Subcutaneous preadipocyte (primary cell): ENCODE measurements around the gene PITPNB. TPM values are rescaled to one million over a fixed set of nuclear protein-coding genes. Genes with fewer than 3 reads are reported as not detected.

Experiments
- small RNA-seq: library from RNA; depleted of rRNA; stranded (forward); fragments of <200 nt; gene quantifications from one replicate; pipeline ENCODE3, GENCODE V24; 2012
- total RNA-seq: library from RNA; depleted of rRNA; stranded (reverse); fragments of >200 nt; gene quantifications from 2 replicates; pipeline ENCODE4 v1.2.3, GENCODE V29; 2012

Gene PITPNB
- total RNA-seq, result 20.6 and 28.7 TPM in 2 replicates

DNA sequence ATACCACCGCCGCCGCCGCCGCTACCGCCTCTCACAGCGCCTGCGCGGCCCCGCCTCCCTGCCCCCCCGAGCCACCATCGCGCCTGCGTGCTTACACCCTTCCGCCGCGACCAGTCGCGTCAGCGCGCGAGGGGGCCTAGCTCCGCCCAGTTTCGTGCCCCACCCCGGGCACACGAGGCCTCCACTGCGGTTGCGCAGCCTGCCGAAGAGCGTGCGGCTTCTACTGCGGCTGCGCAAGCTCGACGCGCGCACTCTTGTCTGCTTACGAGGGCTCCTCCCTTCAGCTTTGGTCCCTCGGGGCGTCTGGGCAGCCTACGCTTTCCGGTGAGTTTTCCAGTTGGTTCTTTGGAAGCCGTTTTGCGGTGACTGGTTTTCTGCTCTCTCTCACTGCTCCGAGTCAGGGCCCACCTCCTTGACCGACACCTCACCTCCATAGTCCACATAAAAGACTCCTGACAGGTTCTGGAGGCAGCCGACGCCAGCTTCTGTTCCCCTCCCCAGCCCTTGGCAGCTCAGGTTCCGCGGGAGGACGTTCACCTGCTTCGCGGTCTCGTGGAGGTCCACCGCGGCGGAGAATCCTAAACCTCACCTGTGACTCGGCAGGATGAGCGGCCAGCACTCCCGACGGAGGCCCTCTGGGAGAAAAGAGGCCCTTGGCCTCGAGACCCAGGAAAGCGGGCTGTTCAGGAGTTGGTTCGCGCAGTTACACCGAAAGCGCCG, at the start of gene PITPNB:
Gene PITPNB (minus strand): TSS at position 35 of the 720 bp plus-strand sequence. CDS start 65 bp downstream, outside the sequence.

Small RNA genes lying within 50 kb of the gene (small RNA-seq; reads per million reads assigned to genes)
- gene MIR3199-1 (not detected), gene RF02198 (not detected)

Other genes with a start within 250 kb of the PITPNB start
- 1.8 and 4.1 TPM in 2 replicates for gene MN1, start 117.5 kb downstream of the PITPNB start, total RNA-seq